Stimulated activated CD4-positive, alpha-beta T cell treated with anti-CD3 and anti-CD28 coated beads, Interleukin-4, amount 100 ng/mL, for 24 hours (primary cell): ENCODE measurements around the gene SOCS7.

ENCODE experiments used
- DNase-seq: peaks from one replicate; pipeline ENCODE4 v3.0.0-alpha.2; 2020

SOCS7 gene

DNA sequence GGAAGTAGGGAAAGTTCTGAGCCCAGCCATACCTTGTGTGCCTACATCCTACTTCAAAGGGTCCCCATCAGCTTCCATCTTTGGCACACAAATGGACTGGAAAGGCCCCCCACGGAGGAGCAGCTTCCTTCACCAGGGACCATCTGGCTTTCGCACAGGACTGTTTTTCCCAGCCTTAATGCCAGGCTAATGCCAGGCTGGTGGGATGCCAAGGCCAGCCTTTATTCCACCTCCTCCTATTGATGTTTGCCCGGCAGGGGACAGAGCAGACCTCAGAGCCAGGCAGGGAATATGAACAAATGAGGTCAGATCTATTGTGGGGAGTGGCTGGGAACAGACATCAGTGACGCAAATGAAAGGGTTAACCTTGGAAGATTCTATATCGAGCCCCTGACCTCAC lies 13.6 kb upstream of the SOCS7 start:
- DNase-seq: no peak

DNA sequence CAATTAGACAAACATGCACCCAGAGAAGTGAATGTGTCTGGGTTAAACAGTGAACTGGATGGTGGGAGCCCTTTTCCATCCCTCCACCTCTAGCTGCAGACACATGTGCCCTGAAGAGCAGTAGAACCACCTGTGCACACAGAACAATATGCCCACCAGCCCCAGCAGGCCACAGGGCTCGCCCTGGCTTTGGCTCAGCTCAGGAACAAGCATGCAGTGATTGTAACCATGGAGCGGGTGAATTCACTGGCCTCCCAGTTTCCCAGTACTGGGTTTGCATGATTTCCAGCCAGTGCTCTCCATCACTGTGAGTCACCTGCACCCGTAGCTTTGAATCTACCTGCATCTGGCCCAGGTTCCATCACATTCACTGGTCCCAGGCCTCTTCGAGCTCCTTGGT lies 13.1 kb upstream of the SOCS7 start:
- no peak for DNase-seq

DNA sequence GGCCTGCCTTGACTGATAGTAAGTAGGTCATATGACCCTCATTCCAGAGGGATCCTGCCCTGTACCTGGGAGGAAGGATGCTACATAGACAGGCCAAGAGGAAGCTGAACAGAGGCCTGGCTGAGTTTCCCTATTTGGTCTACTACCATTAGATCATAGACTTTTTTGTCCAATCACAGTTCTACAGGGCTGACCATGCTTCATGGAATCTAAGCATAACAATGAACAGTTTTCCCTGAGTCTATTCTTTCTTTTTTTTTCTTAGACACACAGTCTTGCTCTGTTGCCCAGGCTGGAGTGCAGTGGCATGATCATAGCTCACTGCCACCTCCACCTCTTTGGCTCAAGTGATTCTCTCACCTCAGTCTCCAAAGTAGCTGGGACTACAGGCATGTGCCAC lies 11.8 kb upstream of the SOCS7 start:
- no peak for DNase-seq

DNA sequence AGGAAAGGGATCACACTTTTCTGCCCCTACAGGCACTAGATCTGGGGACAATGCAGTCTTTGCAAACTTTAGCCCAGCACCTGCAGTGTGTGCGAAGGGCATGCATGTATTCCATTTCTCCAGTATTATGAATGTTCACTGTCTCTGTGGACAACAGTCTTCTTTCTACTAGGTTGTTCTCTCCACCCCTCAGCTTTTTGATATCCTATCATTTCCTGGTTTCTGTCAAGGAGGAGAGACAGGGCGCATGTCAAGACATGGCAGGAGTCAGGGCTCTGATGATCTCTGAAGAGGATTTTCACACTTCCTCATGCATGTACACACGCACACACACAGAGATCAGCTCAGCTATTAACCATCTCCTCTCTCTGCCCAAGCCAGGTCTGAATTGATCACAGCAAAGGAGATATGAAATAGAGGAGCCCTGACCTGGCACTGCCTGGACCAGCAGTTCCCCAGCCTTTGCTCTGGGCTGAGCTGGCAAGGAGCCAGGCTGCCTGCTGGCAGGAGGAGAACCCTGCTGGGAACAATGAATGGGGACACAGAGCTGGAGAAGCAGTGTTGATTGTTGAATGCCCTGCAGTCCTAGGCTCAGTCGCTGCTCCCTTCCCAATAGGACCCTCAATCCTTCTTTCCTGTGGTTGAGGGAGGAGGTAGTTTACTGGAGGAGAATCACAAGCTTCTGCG lies 10.5 kb upstream of the SOCS7 start:
- DNase-seq: no peak

DNA sequence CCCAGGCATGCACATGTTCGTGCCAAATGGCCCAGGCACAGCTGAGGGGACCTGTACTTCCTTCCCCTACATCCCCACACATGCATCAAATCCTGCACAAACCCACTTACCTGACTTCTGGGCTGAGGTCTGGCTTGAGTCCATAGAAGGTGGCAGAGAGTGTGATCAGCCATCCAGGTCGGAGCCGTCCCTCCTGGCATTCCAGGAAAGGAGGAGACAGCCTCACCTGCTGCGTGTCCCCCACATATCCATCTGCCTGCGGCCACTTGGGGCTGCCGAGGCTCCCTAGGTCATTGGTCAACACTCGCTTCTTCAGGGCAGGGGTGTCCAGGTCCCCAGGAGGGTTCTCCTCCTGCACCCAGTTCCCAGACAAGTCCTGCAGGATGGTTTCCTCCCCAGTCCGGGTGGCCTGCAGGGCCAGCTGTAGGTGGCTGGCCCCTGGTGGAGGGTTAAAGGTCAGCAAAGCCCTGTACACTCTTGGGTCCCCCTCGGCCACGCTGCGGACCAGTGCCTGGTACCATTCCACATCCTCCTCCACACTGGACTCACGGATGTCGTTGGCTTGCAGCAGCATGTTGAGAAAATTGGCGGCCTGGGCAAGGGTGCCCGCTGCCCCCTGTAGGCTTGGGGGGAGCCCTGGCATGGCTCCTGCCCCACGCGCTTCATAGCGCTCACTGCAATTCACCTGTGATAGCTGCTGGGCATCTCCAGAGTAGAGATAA lies 8.6 kb upstream of the SOCS7 start:
- no peak for DNase-seq

DNA sequence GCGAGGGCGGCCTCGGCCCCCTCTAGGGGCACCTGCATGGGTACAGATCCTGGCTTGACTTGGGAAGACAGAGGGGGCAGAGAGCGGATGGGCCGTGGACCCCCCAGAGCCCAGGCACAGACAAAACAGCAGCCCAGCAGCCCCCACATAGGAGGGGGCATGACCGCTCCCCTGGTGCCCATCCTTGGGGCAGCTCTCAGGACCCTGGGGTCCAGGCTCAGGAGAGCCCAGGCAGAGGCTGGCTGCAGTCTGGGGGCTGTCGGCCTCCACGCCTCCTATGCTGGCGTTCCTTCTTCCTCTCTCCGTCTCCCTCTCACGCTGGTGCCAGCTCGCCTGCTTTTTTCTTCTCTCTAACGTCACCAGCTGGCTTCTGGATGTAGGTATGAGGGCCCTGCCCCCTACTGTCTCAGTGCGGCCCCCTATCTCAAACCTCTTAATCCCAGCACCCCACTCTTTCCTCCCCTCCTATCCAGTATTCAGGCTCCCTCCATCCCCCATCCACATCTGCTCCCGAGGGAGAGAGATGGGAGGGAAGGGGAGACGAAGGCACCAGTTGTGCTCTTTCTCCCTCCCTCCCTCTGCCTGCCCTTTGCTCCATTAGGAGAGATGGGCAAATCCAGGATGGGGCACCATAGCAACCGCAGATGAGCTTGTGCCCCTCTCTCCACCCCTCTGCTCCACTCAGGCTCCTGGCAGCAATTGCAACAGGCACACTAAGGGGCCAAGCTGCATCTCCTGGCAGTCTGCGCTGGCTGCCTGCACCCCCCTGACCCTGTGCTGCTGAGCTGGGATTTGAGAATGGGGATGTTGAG lies 7.8 kb upstream of the SOCS7 start, which contains the start of gene GPR179:
Gene GPR179, minus strand, starts transcription at position 349 of the 812 bp plus-strand sequence. Its CDS starts 167 bp downstream, at position 182.
- DNase-seq: no peak

DNA sequence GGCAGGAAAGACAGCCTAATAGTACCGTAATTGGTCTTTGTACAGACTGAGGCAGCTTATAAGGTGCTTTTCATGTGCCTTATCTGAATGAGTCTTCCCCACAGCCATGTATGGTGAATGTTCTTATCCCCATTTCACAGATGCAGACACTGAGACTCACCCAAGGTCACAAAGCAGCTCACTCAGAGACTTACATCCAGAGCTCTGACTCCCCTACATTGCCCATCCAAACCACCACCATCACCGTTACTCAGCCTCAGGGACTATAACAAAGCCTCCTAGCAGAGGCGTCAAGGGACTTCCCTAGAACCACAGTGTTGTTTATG lies 7.3 kb upstream of the SOCS7 start:
- no peak for DNase-seq

DNA sequence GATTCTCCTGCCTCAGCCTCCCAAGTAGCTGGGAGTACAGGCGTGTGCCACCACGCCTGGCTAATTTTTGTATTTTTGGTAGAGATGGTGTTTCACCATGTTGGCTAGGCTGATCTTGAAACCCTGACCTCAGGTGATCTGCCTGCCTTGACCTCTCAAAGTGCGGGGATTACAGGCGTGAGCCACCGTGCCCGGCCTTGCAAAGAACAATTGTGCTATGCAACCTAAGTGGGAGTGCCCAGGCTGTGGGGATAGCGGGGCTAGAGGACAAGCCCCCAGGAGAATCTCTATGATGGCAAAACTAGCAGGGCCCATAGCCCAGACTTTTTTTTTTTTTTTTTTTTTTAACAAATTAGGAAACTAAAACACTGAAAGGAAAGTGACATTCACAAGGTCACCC lies 5.9 kb upstream of the SOCS7 start:
- no peak for DNase-seq

DNA sequence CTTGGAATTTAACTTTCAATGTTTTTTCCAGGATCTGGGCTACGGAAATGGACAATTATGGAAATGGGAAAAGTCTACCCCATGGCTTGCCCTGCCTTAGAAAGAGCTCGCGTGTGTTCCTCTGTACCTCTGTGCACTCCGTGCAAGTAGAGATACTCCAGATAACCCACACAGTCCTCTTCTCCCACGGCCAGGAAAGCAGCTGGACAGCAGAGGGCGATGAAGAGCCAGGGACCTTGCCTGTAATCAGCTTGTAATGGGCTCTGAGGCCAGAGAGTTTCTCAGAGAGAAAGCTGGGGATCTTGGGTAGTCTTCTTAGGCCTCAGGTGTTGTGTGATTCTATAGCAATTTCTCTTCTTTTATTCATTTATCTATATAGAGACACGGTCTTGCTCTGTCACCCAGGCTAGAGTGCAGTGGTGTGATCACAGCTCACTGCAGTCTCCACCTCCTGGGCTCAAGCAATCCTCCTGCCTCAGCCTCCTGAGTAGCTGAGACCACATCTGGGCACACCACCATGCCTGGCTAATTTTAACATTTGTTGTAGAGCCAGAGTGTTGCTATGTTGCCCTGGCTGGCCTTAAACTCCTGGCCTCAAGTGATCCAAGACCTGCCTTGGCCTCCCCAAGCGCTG lies 2.4 kb upstream of the SOCS7 start:
- peak; percentile 88 for DNase-seq

DNA sequence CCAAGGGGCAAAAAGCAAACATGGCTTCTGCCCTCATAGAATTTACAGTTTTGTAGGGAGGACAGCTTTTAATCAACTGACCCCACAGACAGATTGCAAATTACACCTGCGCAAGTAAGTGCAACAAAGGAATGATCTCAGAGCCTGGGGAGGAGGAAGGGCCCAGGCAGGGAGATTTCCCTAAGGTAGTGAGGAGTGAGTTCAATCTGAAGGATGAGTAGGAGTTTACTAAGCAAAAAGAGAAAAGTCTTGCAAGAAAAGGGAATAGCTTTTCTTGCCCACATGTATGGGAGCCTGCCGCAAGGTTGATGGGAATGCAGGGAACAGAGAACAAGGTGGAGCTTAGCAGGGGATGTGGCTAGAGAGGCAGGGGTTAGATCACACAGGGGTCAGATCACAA lies 1.6 kb upstream of the SOCS7 start:
- DNase-seq: no peak

DNA sequence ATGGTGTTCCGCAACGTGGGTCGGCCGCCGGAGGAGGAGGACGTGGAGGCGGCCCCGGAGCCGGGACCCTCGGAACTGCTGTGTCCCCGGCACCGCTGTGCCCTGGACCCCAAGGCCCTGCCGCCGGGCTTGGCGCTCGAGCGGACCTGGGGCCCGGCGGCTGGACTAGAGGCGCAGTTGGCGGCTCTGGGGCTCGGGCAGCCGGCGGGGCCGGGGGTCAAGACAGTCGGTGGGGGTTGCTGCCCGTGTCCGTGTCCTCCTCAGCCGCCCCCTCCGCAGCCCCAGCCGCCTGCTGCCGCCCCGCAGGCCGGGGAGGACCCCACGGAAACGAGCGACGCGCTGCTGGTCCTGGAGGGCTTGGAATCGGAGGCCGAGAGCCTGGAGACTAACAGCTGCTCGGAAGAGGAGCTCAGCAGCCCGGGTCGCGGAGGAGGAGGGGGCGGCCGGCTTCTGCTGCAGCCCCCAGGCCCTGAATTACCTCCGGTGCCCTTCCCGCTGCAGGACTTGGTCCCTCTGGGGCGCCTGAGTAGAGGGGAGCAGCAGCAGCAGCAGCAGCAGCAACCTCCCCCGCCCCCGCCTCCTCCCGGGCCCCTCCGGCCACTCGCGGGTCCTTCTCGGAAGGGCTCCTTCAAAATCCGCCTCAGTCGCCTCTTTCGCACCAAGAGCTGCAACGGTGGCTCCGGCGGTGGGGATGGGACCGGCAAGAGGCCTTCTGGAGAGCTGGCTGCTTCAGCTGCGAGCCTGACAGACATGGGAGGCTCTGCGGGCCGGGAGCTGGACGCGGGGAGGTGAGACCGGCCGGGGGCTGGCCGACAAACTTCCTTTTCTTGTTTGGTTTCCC lies 821 bp downstream of the SOCS7 start:
- DNase-seq: peak; percentile 13

DNA sequence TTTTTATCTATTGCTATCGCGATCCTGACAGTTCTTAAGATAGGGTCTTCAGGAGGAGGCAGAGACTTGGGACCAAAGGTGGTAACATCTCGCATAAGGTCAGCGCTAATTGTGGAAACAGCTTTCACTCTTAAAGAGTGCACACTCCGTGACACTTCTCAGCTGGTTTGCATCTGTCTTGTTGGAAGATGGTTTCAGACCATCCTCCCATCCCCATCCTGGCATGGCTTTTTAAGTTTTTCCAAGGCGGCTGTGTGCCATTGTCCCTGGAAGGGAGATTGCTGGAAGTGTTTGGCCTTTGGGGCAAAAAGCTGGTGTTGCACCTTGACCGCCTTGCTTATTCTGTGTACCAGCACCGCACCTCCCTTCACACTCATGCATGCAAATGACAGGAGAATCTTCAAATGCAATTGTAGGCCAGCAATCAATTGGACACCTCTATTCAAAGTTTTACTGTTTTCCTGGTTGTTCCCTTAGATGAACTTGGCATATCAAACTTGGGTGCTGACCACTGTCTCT lies 1.5 kb downstream of the SOCS7 start:
- no peak for DNase-seq

DNA sequence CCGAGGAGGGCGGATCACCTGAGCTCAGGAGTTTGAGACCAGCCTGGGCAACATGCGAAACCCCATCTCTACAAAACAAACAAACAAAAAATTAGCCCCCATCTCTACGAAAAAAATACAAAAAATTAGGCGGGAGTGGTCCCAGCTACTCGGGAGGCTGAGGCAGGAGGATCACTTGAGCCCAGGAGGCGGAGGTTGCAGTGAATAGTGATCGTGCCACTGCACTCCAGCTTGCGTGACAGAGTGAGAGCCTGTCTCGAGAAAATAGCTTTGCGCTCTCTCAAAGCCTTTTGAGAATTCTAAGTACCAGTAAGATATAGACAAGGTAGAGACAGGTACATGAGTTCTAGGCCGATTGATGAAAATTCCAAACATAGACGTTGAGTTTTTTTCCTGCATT lies 2.0 kb downstream of the SOCS7 start:
- DNase-seq: no peak

DNA sequence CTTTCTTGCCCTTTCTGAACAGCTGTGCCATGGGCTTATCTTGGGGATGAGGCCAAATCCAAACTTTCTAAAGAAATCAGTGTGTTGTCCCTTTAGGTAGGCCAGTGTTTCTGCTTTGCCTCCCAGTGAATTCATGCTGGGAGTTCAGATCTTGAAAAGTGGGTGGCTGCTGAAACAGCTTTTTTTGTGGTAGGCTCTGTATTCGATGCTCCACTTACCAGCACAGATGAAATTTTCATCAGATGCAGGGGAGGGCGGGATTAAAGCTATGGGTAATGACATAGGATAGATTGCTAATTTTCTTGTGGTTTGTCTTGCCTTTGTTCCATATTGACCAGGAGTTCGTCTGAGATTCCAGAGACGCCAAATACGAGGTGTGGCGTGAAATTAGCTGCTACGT lies 2.8 kb downstream of the SOCS7 start:
- no peak for DNase-seq

DNA sequence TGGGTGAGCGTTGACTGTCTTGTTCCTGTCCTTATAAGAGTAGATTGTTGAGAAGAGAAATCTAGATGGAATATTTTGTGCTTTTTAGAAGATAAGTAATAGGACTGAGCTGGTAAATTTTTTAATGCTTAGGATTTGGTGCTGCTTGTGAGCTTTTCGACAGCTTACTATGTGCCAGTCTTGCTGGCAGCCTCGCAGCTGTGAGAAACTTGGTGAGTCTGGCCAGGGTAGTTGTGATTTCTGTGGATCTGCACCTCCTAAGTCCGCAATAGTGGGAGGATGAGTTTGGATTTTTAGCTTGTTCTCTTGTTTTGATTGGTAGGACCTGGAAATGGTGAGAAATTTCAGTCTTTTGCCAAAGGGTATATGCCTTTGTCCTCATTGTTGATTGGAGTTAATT lies 3.6 kb downstream of the SOCS7 start:
- no peak for DNase-seq

DNA sequence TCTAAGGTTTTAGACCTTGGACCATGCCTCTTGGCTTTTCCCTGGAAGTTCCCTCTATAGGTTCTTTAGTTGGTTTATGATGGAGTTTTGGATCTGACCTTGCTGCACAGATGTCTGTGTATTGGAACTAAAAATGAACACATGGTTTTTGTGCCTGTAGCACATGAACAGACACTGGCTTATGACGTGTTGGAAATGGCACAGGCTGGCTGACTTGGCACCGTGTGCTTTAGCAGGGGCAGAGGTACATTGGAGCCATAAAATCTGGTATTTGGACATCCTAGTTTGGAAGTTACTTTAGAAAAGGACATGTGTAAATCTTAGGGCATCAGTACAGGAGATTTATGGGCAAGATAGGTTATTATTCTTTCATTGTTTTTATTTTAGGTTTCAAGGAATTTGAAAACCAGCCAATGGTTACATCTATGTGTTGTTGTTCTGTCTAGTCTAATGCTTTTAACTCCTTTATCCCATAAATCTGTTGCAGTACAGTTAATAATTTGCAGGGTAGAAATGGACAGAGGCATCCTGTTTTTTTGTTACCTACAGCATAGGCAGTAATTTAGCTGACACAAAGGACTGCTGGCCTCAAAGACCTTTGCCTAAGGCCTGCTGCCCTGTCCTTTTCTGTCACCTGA lies 6.0 kb downstream of the SOCS7 start:
- no peak for DNase-seq

DNA sequence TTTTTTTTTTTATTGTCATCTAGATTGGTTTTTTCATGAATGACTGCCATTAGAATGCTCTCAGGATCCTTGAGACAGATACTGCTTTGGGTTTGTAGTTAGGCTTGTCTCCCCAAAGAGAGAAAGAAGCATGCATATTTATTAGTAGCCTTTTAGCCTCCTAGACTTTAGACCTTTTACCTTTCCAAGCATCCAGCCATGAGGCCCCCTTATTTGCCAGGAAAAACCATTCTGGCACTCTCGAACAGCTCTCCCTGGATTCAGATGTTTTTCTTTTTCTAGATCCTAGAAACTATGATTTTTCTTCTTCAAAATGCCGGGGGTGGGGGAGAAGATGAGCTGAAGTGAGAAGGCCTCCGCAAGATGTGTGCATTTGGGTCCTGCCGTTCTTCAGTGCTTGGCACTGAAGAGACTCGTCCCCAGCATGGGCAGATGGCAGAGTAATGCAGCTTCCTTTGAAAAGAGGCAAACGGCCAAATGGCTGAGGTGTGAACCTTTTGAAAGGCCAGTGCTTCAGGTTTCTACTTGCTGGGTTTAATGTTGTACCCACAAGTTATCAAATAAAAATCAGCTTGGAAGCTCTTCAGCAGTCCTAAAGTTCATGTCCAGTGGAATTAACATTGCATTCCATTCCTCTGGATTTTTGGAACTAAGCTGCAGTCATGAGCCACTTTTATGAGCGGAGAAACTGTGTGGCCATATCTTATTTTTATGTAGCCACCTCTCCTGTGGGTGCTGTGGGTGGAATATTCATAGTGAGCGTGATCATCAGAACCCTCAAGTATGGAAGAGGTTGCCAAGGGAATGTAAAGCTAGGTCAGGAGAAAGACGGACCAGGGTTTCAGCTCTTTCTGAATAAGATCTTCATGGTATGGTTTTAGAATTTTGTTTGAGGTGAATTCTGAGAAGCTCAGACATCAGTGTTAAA lies 7.2 kb downstream of the SOCS7 start:
- no peak for DNase-seq

DNA sequence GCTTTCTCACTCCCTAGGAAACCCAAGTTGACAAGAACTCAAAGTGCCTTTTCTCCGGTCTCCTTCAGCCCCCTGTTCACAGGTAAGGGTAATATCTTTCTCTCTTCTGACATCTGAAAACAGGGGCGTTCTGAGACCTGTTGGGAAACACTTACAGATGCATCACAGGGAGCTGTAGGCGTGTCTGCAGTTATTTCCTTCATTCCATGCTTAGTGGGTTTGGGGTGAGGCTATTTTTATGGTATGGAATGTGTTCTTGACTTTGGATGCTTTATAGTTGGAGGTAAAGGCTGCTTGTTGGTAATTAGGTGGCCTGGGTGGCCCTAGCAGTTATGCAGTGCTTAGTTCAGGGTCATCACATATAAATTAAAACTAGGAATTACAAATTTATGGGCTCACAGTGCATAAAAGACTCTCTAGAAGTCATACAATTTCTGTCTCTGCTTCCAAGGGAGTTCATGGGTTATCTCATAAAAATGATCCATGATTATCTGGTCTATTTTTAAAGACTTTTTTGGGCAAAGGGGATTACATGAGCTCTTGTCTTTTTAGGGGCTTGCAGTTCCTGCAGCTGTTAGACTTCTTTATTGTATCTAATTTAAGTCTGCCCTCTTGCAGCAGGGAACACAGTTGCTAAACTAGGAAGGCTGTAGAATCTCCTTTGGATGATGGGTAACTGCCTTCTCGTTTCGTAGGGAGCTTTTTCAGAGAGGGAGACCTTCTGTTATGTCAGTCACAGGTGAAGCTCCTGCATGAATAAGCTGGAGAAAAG lies 10.2 kb downstream of the SOCS7 start:
- DNase-seq: no peak

DNA sequence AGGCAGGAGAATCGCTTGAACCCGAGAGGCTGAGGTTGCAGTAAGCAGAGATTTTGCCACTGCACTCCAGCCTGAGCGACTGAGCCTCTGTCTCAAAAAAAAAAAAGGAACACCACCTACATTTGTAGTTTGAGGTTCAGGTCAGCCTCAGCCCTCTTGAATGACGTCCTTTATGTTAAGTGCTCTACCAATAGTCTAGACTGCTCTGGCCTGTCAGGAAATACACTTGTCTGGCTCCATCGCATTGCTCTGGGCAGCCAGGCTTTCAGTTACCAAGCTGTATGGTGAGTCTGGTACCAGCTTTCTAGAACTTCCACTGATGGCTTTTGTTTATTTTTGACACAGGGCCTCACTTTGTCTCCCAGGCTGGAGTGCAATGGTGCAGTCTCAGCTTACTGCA lies 11.4 kb downstream of the SOCS7 start:
- DNase-seq: no peak

DNA sequence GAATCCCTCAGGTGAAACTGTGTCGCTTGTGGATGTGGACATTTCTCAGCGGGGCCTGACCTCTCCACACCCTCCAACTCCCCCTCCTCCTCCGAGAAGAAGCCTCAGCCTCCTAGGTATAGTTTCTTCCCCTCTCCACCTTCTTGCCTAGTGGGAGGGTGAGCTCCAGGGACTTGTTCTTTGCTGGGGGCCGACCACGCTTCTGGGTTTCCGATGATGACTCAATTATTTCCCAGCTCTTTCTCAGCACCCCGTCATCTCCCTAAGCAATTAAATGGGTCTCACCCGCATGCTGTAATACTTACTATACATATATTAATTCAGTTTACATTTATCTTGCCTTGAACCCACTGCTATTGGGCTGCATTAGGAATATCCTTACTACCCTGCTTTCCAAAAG lies 13.1 kb downstream of the SOCS7 start:
- no peak for DNase-seq
